NCI-H2107 treated with DMSO at 0.1 percent for 48 hours (cell line): Measurements from ENCODE around the gene AK2.
A peak's percentile ranks its signal among the peaks of the same experiment; 100 is the strongest.
"Not testable (repeated sequence)": the region's sequence is repeated elsewhere in the genome, so short reads cannot be mapped to it uniquely, and the experiment has no call there.

ENCODE experiments used
- DNase-seq: peaks from one replicate; lab custom pipeline; 2025; ENCODE audit not compliant: unreplicated experiment; lab: John Stamatoyannopoulos, UW

Gene AK2

GRCh38 chr1:32977546-32978087 is 59.1 kb downstream of the AK2 start:
- DNase-seq, result no peak

- DNase-seq, result not testable (repeated sequence)
Observed at GRCh38 chr1:32975055-32975454, 61.6 kb downstream of the AK2 start.

DNA sequence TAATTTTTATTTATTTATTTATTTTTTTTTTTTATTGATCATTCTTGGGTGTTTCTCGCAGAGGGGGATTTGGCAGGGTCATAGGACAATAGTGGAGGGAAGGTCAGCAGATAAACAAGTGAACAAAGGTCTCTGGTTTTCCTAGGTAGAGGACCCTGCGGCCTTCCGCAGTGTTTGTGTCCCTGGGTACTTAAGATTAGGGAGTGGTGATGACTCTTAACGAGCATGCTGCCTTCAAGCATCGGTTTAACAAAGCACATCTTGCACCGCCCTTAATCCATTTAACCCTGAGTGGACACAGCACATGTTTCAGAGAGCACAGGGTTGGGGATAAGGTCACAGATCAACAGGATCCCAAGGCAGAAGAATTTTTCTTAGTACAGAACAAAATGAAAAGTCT is 63.2 kb downstream of the AK2 start:
- DNase-seq, result not testable (repeated sequence)

DNA sequence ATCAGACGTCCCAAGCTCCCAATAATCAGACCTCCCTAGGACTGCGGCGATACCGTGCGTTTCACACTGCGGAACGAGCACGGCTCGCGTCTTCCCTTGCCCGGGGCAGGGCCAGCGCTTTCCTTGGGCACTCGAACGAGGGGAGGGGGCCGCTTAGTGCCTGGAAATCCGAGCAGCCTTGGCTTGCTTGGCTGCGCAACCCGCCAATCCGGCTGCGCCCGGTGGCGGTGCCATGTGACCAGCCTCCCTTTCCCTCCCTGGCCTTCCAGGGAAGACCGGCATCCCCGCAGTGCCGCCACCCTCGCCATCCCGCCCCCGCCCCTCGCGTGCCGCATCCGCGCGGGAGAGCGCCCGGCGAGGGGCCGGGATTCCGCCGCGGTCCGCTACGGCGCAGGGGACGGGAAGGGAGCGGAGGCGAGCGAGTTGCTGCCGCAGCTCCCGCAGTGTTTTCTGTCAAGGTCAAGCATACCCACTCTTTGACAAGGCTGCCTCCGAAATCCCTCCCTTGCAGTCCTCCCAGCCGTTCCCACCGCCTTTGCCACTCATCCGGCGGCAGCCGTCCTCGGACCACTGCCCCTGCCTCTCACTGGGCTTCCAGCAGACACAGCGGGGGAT is 63.8 kb downstream of the AK2 start:
- peak; percentile 67 for DNase-seq

- DNase-seq, result no peak
Observed at GRCh38 chr1:32971576-32971975, 65.1 kb downstream of the AK2 start.

DNA sequence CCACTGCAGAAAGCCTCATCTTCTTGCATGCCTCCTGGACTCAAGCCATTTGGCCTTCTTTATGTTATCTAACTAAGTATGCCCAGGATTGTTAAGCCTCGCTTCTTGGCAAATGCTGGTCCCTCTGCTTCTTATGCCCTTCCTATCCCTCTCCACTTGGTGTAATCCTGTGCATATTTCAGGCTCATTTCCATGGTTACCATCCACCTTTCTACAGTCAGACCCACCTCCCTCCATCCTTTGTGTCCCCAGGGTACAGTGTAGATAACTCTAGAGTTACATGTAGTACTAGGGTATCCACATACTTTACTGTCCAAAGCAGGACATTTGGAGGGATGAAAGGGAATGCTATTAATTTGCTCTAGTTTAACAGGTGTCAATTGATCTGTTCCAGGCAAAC is 65.5 kb downstream of the AK2 start:
- DNase-seq, result no peak

DNA sequence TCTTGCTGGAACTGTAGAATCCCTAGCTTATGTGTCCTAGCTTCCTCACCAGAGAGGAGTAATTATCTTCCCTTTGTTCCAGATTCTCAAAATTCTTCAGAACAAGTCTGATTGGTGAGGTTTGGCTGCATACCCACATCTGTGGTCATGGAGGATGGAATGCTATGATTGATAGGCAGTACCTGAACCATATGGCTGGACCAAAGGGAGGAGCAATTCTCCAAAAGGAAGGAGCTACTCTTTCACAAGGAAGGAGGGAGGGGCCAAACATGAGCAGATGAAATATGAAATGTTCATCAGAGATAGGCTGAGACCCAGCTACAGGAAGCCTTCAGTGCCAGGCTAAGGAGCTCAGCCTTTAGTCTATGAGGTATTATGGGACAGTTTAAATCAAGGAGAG is 67.1 kb downstream of the AK2 start:
- no peak for DNase-seq

GRCh38 chr1:32967888-32968568 is 68.7 kb downstream of the AK2 start:
- no peak for DNase-seq

- DNase-seq, result no peak
Observed at GRCh38 chr1:32966900-32967299, 69.8 kb downstream of the AK2 start.

GRCh38 chr1:32965251-32965747 is 71.4 kb downstream of the AK2 start:
- DNase-seq, result no peak

DNA sequence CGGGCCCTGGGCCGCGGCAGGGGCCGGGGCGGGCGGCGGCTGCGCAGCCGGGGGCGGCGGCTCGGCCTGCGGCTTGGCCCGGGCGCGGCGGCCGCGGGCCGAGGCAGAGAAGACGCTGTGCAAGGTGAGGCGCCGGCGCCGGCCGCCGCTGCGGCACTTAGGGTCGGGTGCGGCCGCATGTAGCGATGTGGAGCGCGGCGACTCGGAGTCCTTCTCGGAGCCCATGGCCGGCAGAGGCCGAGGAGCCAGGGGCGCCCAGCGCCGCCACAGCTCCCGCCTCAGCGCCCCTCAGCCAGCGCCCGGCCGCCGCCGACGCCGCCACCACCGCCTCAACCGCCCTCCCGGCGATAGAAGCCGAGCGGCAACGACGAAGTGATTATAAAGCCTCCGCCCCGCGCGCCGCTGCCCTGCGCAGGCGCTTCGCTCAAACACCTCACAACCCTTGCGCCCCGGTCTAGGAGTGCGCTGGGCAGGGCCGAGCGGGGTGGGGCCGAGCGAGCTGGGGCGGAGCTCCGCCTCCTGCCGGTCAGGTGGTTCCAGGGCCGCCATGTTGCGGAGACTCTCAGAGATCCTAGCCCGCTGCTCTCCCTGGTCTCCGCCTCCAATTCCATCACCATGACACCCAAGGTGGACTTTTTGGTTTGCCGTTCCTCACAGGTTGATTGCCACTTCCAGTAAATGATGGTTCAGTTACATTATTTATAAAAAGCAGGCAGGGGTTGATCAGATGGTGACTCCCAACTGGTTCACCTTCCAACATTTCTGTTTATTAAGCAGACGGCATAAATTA is 72.0 kb downstream of the AK2 start, which contains the start of gene RNF19B:
Gene RNF19B, minus strand, starts transcription at position 349 of the 790 bp plus-strand sequence. Its CDS starts 124 bp downstream, at position 225.
- peak; percentile 97 for DNase-seq

GRCh38 chr1:32963746-32964460 is 72.8 kb downstream of the AK2 start:
- DNase-seq, result no peak

DNA sequence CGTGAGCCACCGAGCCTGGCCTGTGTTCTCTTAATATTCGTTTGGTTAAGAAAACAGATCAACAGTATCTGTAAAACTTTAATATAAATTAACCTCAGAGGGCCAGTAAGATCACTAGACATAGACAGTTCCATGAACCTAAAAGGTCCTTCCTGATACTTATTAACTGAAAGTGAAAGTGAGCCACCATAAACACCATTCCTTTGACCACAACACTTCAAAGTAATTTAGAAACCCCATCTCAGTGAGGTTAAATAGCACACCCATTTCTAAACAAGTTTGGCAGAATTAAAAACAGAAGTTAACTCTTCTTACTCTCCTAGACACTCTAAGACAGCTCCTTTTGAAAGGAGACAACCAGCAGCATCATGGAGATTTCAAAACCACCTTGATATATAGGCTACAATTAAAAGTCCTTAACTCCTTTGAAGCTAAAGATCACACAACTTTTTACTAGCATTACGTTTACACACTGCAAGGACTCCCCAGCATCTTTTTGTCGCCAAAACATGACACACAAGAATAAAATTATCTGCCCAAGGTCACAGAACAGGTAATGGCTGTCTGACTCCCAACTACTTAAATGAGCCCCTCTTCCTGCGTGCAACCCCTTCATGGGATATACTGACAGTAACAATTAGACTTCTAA is 74.3 kb downstream of the AK2 start:
- DNase-seq, result peak; percentile 15

- peak; percentile 78 for DNase-seq
Observed at GRCh38 chr1:32960819-32961355, 75.8 kb downstream of the AK2 start.

GRCh38 chr1:32960342-32960741 is 76.3 kb downstream of the AK2 start:
- no peak for DNase-seq

GRCh38 chr1:32958827-32959226 is 77.9 kb downstream of the AK2 start:
- no peak for DNase-seq
